ENCODE results near the gene SLC6A4. TPM values are rescaled to one million over a fixed set of nuclear protein-coding genes. Genes with fewer than 3 reads are reported as not detected.

SLC6A4 gene
- total RNA-seq, 1 experiment from 2014 or later: 0.02 TPM

DNA sequence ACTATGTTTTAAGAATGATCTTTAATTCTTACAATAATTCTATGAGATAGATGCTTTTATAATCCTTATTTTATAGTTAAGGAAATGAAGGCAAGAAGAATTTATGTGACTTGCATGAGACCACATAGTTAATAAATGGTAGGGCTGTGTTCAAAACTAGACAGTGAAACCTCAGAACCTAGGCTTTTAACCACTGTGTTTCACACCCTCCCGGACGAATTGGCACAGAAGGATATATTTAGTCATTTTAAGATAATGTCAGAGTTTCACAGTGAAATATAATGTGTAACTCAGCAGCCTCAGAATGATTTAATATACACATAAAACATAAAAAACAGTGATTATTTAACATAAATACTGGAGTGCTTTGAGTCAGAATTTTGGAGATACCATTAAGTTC lies 61.8 kb downstream of the SLC6A4 start:
- Mint-ChIP-seq H3K27ac (no peak overlapping the region), H3K9me3 (no peaks in the 10 kb centered on the region), H3K36me3 (ENCODE audit: insufficient read depth in 1 of 3, low read depth in 3 of 3) (peaks cover 8 to 36% (median 26%) of the 10 kb centered on the region in 3 experiments; a peak in 6 of 7 replicates), H3K27me3 (ENCODE audit: low read depth) (no peaks in the 10 kb centered on the region), H3K4me1 (no peaks in the 10 kb centered on the region), H3K4me3 (no peak overlapping the region)
- H3K4ac ChIP-seq (ENCODE audit: low read depth, low read length): no peak overlapping the region
- no peaks in the 10 kb centered on the region for H3K4me1 ChIP-seq (ENCODE audit: insufficient read depth, low read length)
- TF ChIP-seq, protein P1, sequence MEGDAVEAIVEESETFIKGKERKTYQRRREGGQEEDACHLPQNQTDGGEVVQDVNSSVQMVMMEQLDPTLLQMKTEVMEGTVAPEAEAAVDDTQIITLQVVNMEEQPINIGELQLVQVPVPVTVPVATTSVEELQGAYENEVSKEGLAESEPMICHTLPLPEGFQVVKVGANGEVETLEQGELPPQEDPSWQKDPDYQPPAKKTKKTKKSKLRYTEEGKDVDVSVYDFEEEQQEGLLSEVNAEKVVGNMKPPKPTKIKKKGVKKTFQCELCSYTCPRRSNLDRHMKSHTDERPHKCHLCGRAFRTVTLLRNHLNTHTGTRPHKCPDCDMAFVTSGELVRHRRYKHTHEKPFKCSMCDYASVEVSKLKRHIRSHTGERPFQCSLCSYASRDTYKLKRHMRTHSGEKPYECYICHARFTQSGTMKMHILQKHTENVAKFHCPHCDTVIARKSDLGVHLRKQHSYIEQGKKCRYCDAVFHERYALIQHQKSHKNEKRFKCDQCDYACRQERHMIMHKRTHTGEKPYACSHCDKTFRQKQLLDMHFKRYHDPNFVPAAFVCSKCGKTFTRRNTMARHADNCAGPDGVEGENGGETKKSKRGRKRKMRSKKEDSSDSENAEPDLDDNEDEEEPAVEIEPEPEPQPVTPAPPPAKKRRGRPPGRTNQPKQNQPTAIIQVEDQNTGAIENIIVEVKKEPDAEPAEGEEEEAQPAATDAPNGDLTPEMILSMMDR (conservative IDR thresholded peaks at IDR 0.05): no peak
- H3K4me2 ChIP-seq (ENCODE audit: insufficient read depth, insufficient read length, low read length): no peak overlapping the region
- no peak overlapping the region for H2AK5ac ChIP-seq (ENCODE audit: insufficient read length, low read length)
- H3K14ac ChIP-seq (ENCODE audit: insufficient read depth, low read length): no peak overlapping the region
- no peak for DNase-seq
- no peak overlapping the region for H2AFZ ChIP-seq (ENCODE audit: low read length)
- H2BK12ac ChIP-seq (ENCODE audit: insufficient read length, low read depth, low read length): no peak overlapping the region
- H2BK120ac ChIP-seq (ENCODE audit: low read depth, low read length, poor library complexity, severe bottlenecking): no peak overlapping the region
- H3K9ac ChIP-seq (ENCODE audit: extremely low read depth, insufficient read length, low read length): no peak overlapping the region
- WGBS (ENCODE audit: extremely low coverage, insufficient read length, low lambda C conversion rate): no CpG with 5 or more reads among the region's 2 CpGs
- no peaks in the 10 kb centered on the region for H3K27me3 ChIP-seq (ENCODE audit: insufficient read depth, low read length)
- H2BK20ac ChIP-seq (ENCODE audit: low read depth, low read length, poor library complexity, severe bottlenecking): no peak overlapping the region
- H4K20me1 ChIP-seq (ENCODE audit: control insufficient read depth, insufficient read depth, insufficient read length): no peaks in the 10 kb centered on the region
- no peaks in the 10 kb centered on the region for H3K23me2 ChIP-seq (ENCODE audit: insufficient read length, low read depth, low read length, poor library complexity, severe bottlenecking)
- H3K23ac ChIP-seq (ENCODE audit: insufficient read length, low read depth, low read length): no peak overlapping the region
- no peak overlapping the region for H2BK5ac ChIP-seq (ENCODE audit: insufficient read length, low read length)
- no peak overlapping the region for H4K5ac ChIP-seq (ENCODE audit: insufficient read length, low read depth, low read length)
- H3K9me3 ChIP-seq (ENCODE audit: control insufficient read depth, low read depth, low read length): no peaks in the 10 kb centered on the region
- no peak overlapping the region for H4K91ac ChIP-seq (ENCODE audit: insufficient read length, low read depth, low read length)
- no peaks in the 10 kb centered on the region for H3K79me1 ChIP-seq (ENCODE audit: insufficient read depth, low read depth, low read length, poor library complexity, severe bottlenecking)
- no peak overlapping the region for H3K18ac ChIP-seq (ENCODE audit: insufficient read length, low read depth, low read length)
- no peaks in the 10 kb centered on the region for H3K79me2 ChIP-seq (ENCODE audit: insufficient read depth, low read length)
- H2BK15ac ChIP-seq (ENCODE audit: low read depth, low read length): no peak overlapping the region
- H3K56ac ChIP-seq (ENCODE audit: insufficient read length, low read depth, low read length): no peak overlapping the region
- no peak overlapping the region for H3T11ph ChIP-seq (ENCODE audit: low read length)
- H3K27ac ChIP-seq (ENCODE audit: insufficient read length, low read depth, low read length): no peak overlapping the region
- no peak overlapping the region for H4K8ac ChIP-seq (replicated peaks; ENCODE audit: insufficient read length, low read depth, low read length)

Measured in H9 (cell line).